SK-N-MC (cell line): ENCODE data around the gene KRT15.

Source experiments
- FOXP2 ChIP-seq: optimal IDR thresholded peaks from 2 replicates; pipeline ENCODE3; 2011; ENCODE audit warnings: mild to moderate bottlenecking, moderate library complexity; ENCODE audit not compliant: insufficient read depth; ENCODE audit errors: extremely low read length, control extremely low read depth
- POLR2AphosphoS5 ChIP-seq: IDR thresholded peaks from 2 replicates; pipeline ENCODE4 v1.6.1; 2012; ENCODE audit warnings: mild to moderate bottlenecking, low read depth, low read length, borderline replicate concordance

- TF ChIP-seq FOXP2 (no peak), POLR2AphosphoS5 (no peak)
These were observed 28.4 kb downstream of the KRT15 start for GRCh38 chr17:41490000-41490990.
